ENCODE data around the gene COL2A1. TPM values are rescaled to one million over a fixed set of nuclear protein-coding genes. Genes with fewer than 3 reads are reported as not detected.

COL2A1 gene
- total RNA-seq, 2 donors from 2014 or later, result 12.4 to 21.0 TPM

GRCh38 chr12:48015954-48016353 is 11.7 kb upstream of the COL2A1 start:
- Mint-ChIP-seq H3K27me3 (ENCODE audit: insufficient read depth) (peaks cover 100% of the 10 kb centered on the region), H3K27ac (no peak overlapping the region), H3K4me3 (no peak overlapping the region), H3K36me3 (ENCODE audit: low read depth) (no peaks in the 10 kb centered on the region), H3K9me3 (no peaks in the 10 kb centered on the region), H3K4me1 (no peaks in the 10 kb centered on the region)
- no peak for TF ChIP-seq CTCF (conservative IDR thresholded peaks at IDR 0.05)
- Histone ChIP-seq H3K9me3 (ENCODE audit: control insufficient read depth, low read length) (no peaks in the 10 kb centered on the region), H3K27ac (ENCODE audit: low read depth, low read length) (no peak overlapping the region), H3K27me3 (ENCODE audit: control insufficient read depth, insufficient read depth, low read length, poor library complexity, severe bottlenecking) (peaks cover 100% of the 10 kb centered on the region), H3K4me1 (ENCODE audit: control insufficient read depth, insufficient read depth, low read length) (no peaks in the 10 kb centered on the region), H3K36me3 (ENCODE audit: control insufficient read depth, insufficient read depth, low read length) (no peaks in the 10 kb centered on the region), H3K9ac (ENCODE audit: extremely low read depth, low read length, poor library complexity, severe bottlenecking) (no peak overlapping the region), H3K4me3 (ENCODE audit: low read length) (no peak overlapping the region)
- DNase-seq, result no peak
- WGBS, 2 experiments (ENCODE audit: insufficient coverage in 1 of 2, insufficient read length in 1 of 2), result 71 to 91% methylated on average over 7 of the region's 7 CpGs

- H3K9me3 Mint-ChIP-seq, result no peaks in the 10 kb centered on the region
- no peaks in the 10 kb centered on the region for H3K36me3 Mint-ChIP-seq (ENCODE audit: low read depth)
- no peaks in the 10 kb centered on the region for H3K4me1 Mint-ChIP-seq
- H3K4me3 ChIP-seq (ENCODE audit: low read length), result no peak overlapping the region
- H3K36me3 ChIP-seq (ENCODE audit: control insufficient read depth, insufficient read depth, low read length), result no peaks in the 10 kb centered on the region
- no peak overlapping the region for H3K27ac Mint-ChIP-seq
- 71% methylated on average over 1 of the region's 1 CpG; no CpG with 5 or more reads in 1 of the 2 experiments for WGBS, 2 experiments (ENCODE audit: insufficient coverage in 1 of 2, insufficient read length in 1 of 2)
- peaks cover 100% of the 10 kb centered on the region for H3K27me3 ChIP-seq (ENCODE audit: control insufficient read depth, insufficient read depth, low read length, poor library complexity, severe bottlenecking)
- H3K27ac ChIP-seq (ENCODE audit: low read depth, low read length), result no peak overlapping the region
- no peak overlapping the region for H3K9ac ChIP-seq (ENCODE audit: extremely low read depth, low read length, poor library complexity, severe bottlenecking)
- H3K4me3 Mint-ChIP-seq, result no peak overlapping the region
- no peaks in the 10 kb centered on the region for H3K9me3 ChIP-seq (ENCODE audit: control insufficient read depth, low read length)
- TF ChIP-seq CTCF (conservative IDR thresholded peaks at IDR 0.05), result no peak
- no peaks in the 10 kb centered on the region for H3K4me1 ChIP-seq (ENCODE audit: control insufficient read depth, insufficient read depth, low read length)
- DNase-seq, result no peak
- peaks cover 100% of the 10 kb centered on the region for H3K27me3 Mint-ChIP-seq (ENCODE audit: insufficient read depth)
Measured at GRCh38 chr12:48015129-48015528, 10.9 kb upstream of the COL2A1 start.

- Histone ChIP-seq H3K36me3 (ENCODE audit: control insufficient read depth, insufficient read depth, low read length) (no peaks in the 10 kb centered on the region), H3K27ac (ENCODE audit: low read depth, low read length) (no peak overlapping the region), H3K27me3 (ENCODE audit: control insufficient read depth, insufficient read depth, low read length, poor library complexity, severe bottlenecking) (peaks cover 100% of the 10 kb centered on the region), H3K4me1 (ENCODE audit: control insufficient read depth, insufficient read depth, low read length) (no peaks in the 10 kb centered on the region), H3K4me3 (ENCODE audit: low read length) (no peak overlapping the region), H3K9ac (ENCODE audit: extremely low read depth, low read length, poor library complexity, severe bottlenecking) (no peak overlapping the region), H3K9me3 (ENCODE audit: control insufficient read depth, low read length) (no peaks in the 10 kb centered on the region)
- Mint-ChIP-seq H3K36me3 (ENCODE audit: low read depth) (no peaks in the 10 kb centered on the region), H3K9me3 (no peaks in the 10 kb centered on the region), H3K4me1 (no peaks in the 10 kb centered on the region), H3K4me3 (no peak overlapping the region), H3K27ac (no peak overlapping the region), H3K27me3 (ENCODE audit: insufficient read depth) (peaks cover 100% of the 10 kb centered on the region)
- TF ChIP-seq CTCF (conservative IDR thresholded peaks at IDR 0.05), result no peak
- 66 to 86% methylated on average over 1 to 2 of the region's 2 CpGs for WGBS, 2 experiments (ENCODE audit: insufficient coverage in 1 of 2, insufficient read length in 1 of 2)
- DNase-seq, result no peak
Measured at GRCh38 chr12:48013287-48013686, 9.0 kb upstream of the COL2A1 start.

Measured in endodermal cell (in vitro differentiated cells).